Neural crest cell (in vitro differentiated cells): ENCODE results near the gene SCGB1D2. TPM values are rescaled to one million over a fixed set of nuclear protein-coding genes. Genes with fewer than 3 reads are reported as not detected.

Experiments
- DNase-seq: peaks from one replicate; pipeline ENCODE4 v3.0.0; 2021; ENCODE audit warnings: low read depth, mixed read lengths, low spot score
- H3K27ac Mint-ChIP-seq: one replicate; pipeline ENCODE4 v1.8.0; 2021; ENCODE audit warnings: mild to moderate bottlenecking, mixed read lengths; ENCODE audit not compliant: unreplicated experiment
- H3K27me3 Mint-ChIP-seq: 2 replicates; pipeline ENCODE4 v1.8.0; 2021; ENCODE audit warnings: low read depth, mild to moderate bottlenecking, mixed read lengths
- H3K36me3 Mint-ChIP-seq: 2 replicates; pipeline ENCODE4 v1.8.0; 2021; ENCODE audit warnings: low read depth, mild to moderate bottlenecking, mixed read lengths
- H3K4me1 Mint-ChIP-seq: 2 replicates; pipeline ENCODE4 v1.8.0; 2021; ENCODE audit warnings: mixed read lengths
- H3K4me3 Mint-ChIP-seq: one replicate; pipeline ENCODE4 v1.8.0; 2021; ENCODE audit warnings: mild to moderate bottlenecking, mixed read lengths
- H3K9me3 Mint-ChIP-seq: 2 replicates; pipeline ENCODE4 v1.8.0; 2021; ENCODE audit warnings: mixed read lengths
- total RNA-seq: library from RNA; stranded (reverse); gene quantifications from 2 replicates; pipeline ENCODE4 v1.2.1, GENCODE V29; 2021
- TF ChIP-seq, protein P1 (sequence below): fragments of 200-600 bp; sonication (generic); conservative IDR thresholded peaks from 2 replicates; pipeline ENCODE4 v1.5.0; 2021; ENCODE audit warnings: antibody characterized with exemption, mild to moderate bottlenecking

The SCGB1D2 gene
- total RNA-seq, 1 donor from 2014 or later, result not detected

DNA sequence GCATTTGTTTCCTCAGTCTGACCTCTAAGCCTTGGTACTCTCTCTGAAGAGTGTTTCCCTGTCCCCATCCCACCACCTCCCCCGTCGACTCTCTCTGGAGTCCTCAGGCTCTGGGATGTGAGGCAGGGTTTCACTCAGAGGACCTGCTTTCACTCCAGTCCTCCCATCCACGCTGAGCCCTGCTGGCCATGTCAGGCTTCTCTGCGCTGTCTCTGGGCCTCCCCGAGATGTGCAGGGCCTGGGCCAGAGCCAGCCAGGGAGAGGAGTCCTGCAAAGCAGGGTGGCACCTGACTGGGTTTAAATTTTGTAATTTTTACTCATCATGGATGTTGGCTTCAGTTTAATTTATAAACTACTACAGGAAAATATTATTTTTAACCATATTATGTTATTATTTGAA lies 31.2 kb downstream of the SCGB1D2 start:
- TF ChIP-seq, protein P1, sequence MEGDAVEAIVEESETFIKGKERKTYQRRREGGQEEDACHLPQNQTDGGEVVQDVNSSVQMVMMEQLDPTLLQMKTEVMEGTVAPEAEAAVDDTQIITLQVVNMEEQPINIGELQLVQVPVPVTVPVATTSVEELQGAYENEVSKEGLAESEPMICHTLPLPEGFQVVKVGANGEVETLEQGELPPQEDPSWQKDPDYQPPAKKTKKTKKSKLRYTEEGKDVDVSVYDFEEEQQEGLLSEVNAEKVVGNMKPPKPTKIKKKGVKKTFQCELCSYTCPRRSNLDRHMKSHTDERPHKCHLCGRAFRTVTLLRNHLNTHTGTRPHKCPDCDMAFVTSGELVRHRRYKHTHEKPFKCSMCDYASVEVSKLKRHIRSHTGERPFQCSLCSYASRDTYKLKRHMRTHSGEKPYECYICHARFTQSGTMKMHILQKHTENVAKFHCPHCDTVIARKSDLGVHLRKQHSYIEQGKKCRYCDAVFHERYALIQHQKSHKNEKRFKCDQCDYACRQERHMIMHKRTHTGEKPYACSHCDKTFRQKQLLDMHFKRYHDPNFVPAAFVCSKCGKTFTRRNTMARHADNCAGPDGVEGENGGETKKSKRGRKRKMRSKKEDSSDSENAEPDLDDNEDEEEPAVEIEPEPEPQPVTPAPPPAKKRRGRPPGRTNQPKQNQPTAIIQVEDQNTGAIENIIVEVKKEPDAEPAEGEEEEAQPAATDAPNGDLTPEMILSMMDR, result no peak
- H3K4me1 Mint-ChIP-seq, result peaks cover 3% of the 10 kb centered on the region
- H3K27ac Mint-ChIP-seq, result no peak overlapping the region

DNA sequence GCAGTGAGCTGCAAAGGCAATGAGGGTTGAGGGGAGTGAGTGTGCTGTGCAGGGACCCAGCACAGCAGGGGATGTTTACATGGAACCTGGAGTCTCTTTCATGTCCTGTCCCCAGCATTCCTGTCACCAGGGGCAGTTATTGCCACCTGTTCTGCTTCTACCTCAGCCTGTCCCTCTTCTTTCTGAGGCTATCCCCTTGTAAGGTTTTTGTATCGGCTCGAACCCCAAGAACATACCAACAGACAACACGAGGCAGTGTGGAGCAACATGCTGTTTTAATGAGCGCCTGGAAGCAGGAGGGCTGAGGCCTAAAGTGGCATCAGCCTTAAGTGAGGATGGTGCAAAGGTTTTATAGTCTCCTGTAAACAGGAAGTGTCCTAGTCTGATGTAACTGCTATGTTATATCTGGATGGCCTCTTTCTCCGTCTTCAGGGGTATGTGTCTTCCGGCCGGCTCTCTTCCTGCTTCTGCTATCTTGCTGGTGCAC lies 31.8 kb downstream of the SCGB1D2 start:
- TF ChIP-seq, protein P1, result no peak
- no peak overlapping the region for H3K27ac Mint-ChIP-seq
- no peak for DNase-seq
- peaks cover 28% of the 10 kb centered on the region for H3K27me3 Mint-ChIP-seq
- H3K36me3 Mint-ChIP-seq, result no peaks in the 10 kb centered on the region
- H3K4me3 Mint-ChIP-seq, result no peak overlapping the region
- no peaks in the 10 kb centered on the region for H3K9me3 Mint-ChIP-seq
- H3K4me1 Mint-ChIP-seq, result peaks cover 3% of the 10 kb centered on the region

More for the DNA sequence above, 31.2 kb downstream of the SCGB1D2 start:
- Mint-ChIP-seq H3K9me3 (no peaks in the 10 kb centered on the region), H3K36me3 (no peaks in the 10 kb centered on the region), H3K27me3 (peaks cover 31% of the 10 kb centered on the region), H3K4me3 (no peak overlapping the region)
- no peak for DNase-seq

DNA sequence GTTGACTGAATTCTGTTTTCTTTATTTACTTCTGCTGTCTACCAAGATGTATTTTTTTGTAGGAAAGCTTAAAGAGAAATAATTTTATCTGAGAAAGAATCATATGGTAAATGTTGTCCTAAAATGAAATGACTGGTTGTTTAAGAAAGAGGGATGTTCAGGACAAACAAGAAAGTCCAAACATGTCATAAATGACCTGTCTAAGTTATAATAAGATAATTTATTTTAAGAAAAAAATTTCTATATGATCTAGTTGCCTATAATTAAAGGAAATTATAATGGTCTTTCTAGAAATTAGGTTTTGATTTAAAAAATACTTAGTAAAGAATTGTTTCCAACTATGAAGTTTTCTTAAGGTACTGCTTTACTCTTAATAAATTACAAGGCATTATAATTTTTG lies 38.4 kb downstream of the SCGB1D2 start:
- Mint-ChIP-seq H3K27me3 (peaks cover 11% of the 10 kb centered on the region), H3K4me3 (no peak overlapping the region), H3K36me3 (peaks cover 4% of the 10 kb centered on the region), H3K4me1 (no peaks in the 10 kb centered on the region), H3K9me3 (peaks cover 2% of the 10 kb centered on the region), H3K27ac (no peak overlapping the region)
- DNase-seq, result no peak
- TF ChIP-seq, protein P1, result no peak

Other genes with a start within 250 kb of the SCGB1D2 start
- gene INCENP, start 118.2 kb upstream of the SCGB1D2 start, total RNA-seq, result 162 and 166 TPM in 2 replicates
- not detected in 2 replicates for gene SCGB1D1, start 52.0 kb upstream of the SCGB1D2 start, total RNA-seq
- not detected in 2 replicates for gene SCGB2A1, start 33.6 kb upstream of the SCGB1D2 start, total RNA-seq
- gene SCGB2A2, start 27.9 kb downstream of the SCGB1D2 start, total RNA-seq, result not detected in 2 replicates
- gene SCGB1D4, start 56.8 kb downstream of the SCGB1D2 start, total RNA-seq, result not detected in 2 replicates
- gene ASRGL1, start 95.2 kb downstream of the SCGB1D2 start, total RNA-seq, result 50.1 and 57.5 TPM in 2 replicates
- gene SCGB1A1, start 176.8 kb downstream of the SCGB1D2 start, total RNA-seq, result not detected in 2 replicates